Thyroid gland (tissue), 4 donors: ENCODE results near the gene DOCK1.

Experiments used
- CTCF ChIP-seq, 6 experiments: fragments of 200-600 bp in 3 of 6; fragments of 450-650 bp in 3 of 6; sonication (generic) in 3 of 6; IDR thresholded peaks; one replicate each; pipeline ENCODE4 v1.5.1; 2016 to 2019; ENCODE audit warnings: antibody characterized with exemption in 6 of 6, mild to moderate bottlenecking in 2 of 6, inconsistent platforms in 1 of 6, moderate library complexity in 1 of 6
- POLR2A ChIP-seq, 2 donors: fragments of 450-650 bp; IDR thresholded peaks; one replicate each; pipeline ENCODE4 v1.6.1; 2017; ENCODE audit warnings: antibody characterized with exemption in 2 of 2, mild to moderate bottlenecking in 2 of 2, moderate library complexity in 1 of 2

GRCh38 chr10:127464561-127464960 lies 559.3 kb downstream of the DOCK1 start:
- TF ChIP-seq CTCF (IDR thresholded peaks at IDR 0.05) (no peak), POLR2A (IDR thresholded peaks at IDR 0.05) (no peak)
